Cerebellar cortex (tissue), 1 donor: ENCODE data around the gene EXTL2.
"Not testable (repeated sequence)": the region's sequence is repeated elsewhere in the genome, so short reads cannot be mapped to it uniquely, and the experiment has no call there.

ENCODE experiments used
- DNase-seq: peaks from one replicate; pipeline ENCODE4 v3.0.0-alpha.2; 2015; ENCODE audit warnings: low spot score

The EXTL2 gene

GRCh38 chr1:100860397-100860991, 34.1 kb downstream of the EXTL2 start:
- DNase-seq = no peak

- DNase-seq = not testable (repeated sequence)
Measured at GRCh38 chr1:100855116-100855515, 39.5 kb downstream of the EXTL2 start.

GRCh38 chr1:100852976-100853375, 41.7 kb downstream of the EXTL2 start:
- no peak for DNase-seq

- DNase-seq = no peak
Measured at GRCh38 chr1:100851726-100852125, 42.9 kb downstream of the EXTL2 start.

- no peak for DNase-seq
Measured at GRCh38 chr1:100847361-100848082, 47.1 kb downstream of the EXTL2 start.

GRCh38 chr1:100843160-100843559, 51.5 kb downstream of the EXTL2 start:
- not testable (repeated sequence) for DNase-seq

- no peak for DNase-seq
Measured at GRCh38 chr1:100835866-100836842, 58.5 kb downstream of the EXTL2 start.

GRCh38 chr1:100834777-100835660, 59.6 kb downstream of the EXTL2 start:
- DNase-seq = no peak

- DNase-seq = no peak
Measured at GRCh38 chr1:100832694-100833428, 61.8 kb downstream of the EXTL2 start.

- DNase-seq = not testable (repeated sequence)
Measured at GRCh38 chr1:100825666-100826065, 69.0 kb downstream of the EXTL2 start.
